K562 (cell line): ENCODE measurements around the gene CWC22.

Experiments used
- CBX8 ChIP-seq: fragments of 200-600 bp; sonication (generic); IDR thresholded peaks from 2 replicates; pipeline ENCODE4 v1.6.1; 2012; ENCODE audit warnings: borderline replicate concordance, mixed run types, low read depth, mild to moderate bottlenecking, moderate library complexity, mixed read lengths, low read length, control low read depth, inconsistent platforms; ENCODE audit not compliant: poor library complexity, severe bottlenecking; ENCODE audit errors: extremely low read depth
- CCNT2 ChIP-seq: IDR thresholded peaks from 2 replicates; pipeline ENCODE4 v1.6.1; 2011; ENCODE audit warnings: borderline replicate concordance, low read depth, mild to moderate bottlenecking, moderate library complexity, mixed read lengths, low read length; ENCODE audit not compliant: insufficient read length; ENCODE audit errors: extremely low read depth
- CTCF ChIP-seq, 3 experiments: IDR thresholded peaks in 2 of 3; conservative IDR thresholded peaks in 1 of 3; 2 replicates each; pipeline ENCODE4 v1.5.1; 2011 to 2012; ENCODE audit warnings: low read length in 3 of 3, mild to moderate bottlenecking in 3 of 3, control low read depth in 2 of 3, improper control_type of control experiment in 1 of 3, inconsistent platforms in 1 of 3, low read depth in 1 of 3, mixed read lengths in 1 of 3, moderate library complexity in 1 of 3; ENCODE audit not compliant: insufficient read depth in 2 of 3
- MAX ChIP-seq: sonication (generic); formaldehyde crosslinking; IDR thresholded peaks from 2 replicates; pipeline ENCODE4 v1.9.0; 2022; ENCODE audit warnings: mild to moderate bottlenecking, missing genetic modification reagents
- REST ChIP-seq, 2 experiments: fragments of 450-650 bp; formaldehyde crosslinking in 1 of 2; IDR thresholded peaks; 2 replicates each; pipeline versions ENCODE4 v1.4.0 to v1.6.1; 2014 to 2020; ENCODE audit warnings: mild to moderate bottlenecking in 2 of 2, borderline replicate concordance in 1 of 2, low read depth in 1 of 2
- SIN3A ChIP-seq, 2 experiments: fragments of 150-350 bp in 1 of 2; IDR thresholded peaks; 2 replicates each; pipeline ENCODE4 v1.6.1; 2011 to 2016; ENCODE audit warnings: borderline replicate concordance in 2 of 2, low read depth in 2 of 2, low read length in 2 of 2, mild to moderate bottlenecking in 2 of 2, moderate library complexity in 2 of 2; ENCODE audit not compliant: control insufficient read depth in 1 of 2
- TFAP4 ChIP-seq: sonication (generic); formaldehyde crosslinking; IDR thresholded peaks from 2 replicates; pipeline ENCODE4 v1.8.0; 2022; ENCODE audit warnings: missing genetic modification reagents, mild to moderate bottlenecking, moderate library complexity, borderline replicate concordance
- THAP12 ChIP-seq: fragments of 250-450 bp; sonication (Bioruptor Pico); IDR thresholded peaks from 2 replicates; pipeline ENCODE4 v1.9.0; 2021; ENCODE audit warnings: mild to moderate bottlenecking, inconsistent platforms
- ZNF639 ChIP-seq, 2 experiments: fragments of 200-800 bp in 1 of 2; sonication (Bioruptor generic) in 1 of 2; sonication (generic) in 1 of 2; formaldehyde crosslinking in 1 of 2; IDR thresholded peaks in 1 of 2; conservative IDR thresholded peaks in 1 of 2; 2 replicates each; pipeline versions ENCODE4 v1.5.0 to v1.6.1; 2016 to 2020; ENCODE audit warnings: missing compliant biosample characterization in 1 of 2, missing genetic modification characterization in 1 of 2, missing genetic modification reagents in 1 of 2

GRCh38 chr2:180046776-180047175 is 39.7 kb upstream of the CWC22 start:
- no peak for TF ChIP-seq CTCF (IDR thresholded peaks at IDR 0.05 in 2 of 3, conservative IDR thresholded peaks at IDR 0.05 in 1 of 3; ENCODE audit: insufficient read depth in 2 of 3, low read depth in 1 of 3, low read length in 3 of 3)
- TF ChIP-seq ZNF639 (CRISPR knock-in tag; conservative IDR thresholded peaks at IDR 0.05 in 1 of 2, IDR thresholded peaks at IDR 0.05 in 1 of 2) = no peak
- no peak for TF ChIP-seq REST (IDR thresholded peaks at IDR 0.05; ENCODE audit: borderline replicate concordance)
- TF ChIP-seq REST (CRISPR knock-in tag; IDR thresholded peaks at IDR 0.05; ENCODE audit: low read depth) = no peak
- TF ChIP-seq MAX (CRISPR knock-in tag) = no peak
- TF ChIP-seq CCNT2 = no peak
- no peak for TF ChIP-seq TFAP4
- no peak for TF ChIP-seq CBX8
- no peak for TF ChIP-seq THAP12 (CRISPR knock-in tag)
- TF ChIP-seq SIN3A (IDR thresholded peaks at IDR 0.05; ENCODE audit: borderline replicate concordance in 2 of 2, control insufficient read depth in 1 of 2, low read depth in 2 of 2, low read length in 2 of 2) = no peak
